GM18873 (cell line): ENCODE data around the gene GPR108.

ENCODE experiments used
- ATAC-seq: cut with Tn5 transposase; IDR thresholded peaks from one replicate; pipeline ENCODE4 v1.9.1; 2021; ENCODE audit warnings: mild to moderate bottlenecking, moderate library complexity, moderate number of reproducible peaks; ENCODE audit not compliant: unreplicated experiment, low FRiP score

Gene GPR108

GRCh38 chr19:6738787-6739389, 1.5 kb upstream of the GPR108 start:
- no peak for ATAC-seq

GRCh38 chr19:6737873-6738786, 750 bp upstream of the GPR108 start:
- peak; percentile 7 for ATAC-seq

- no peak for ATAC-seq
Measured at GRCh38 chr19:6736917-6737283, 480 bp downstream of the GPR108 start.

DNA sequence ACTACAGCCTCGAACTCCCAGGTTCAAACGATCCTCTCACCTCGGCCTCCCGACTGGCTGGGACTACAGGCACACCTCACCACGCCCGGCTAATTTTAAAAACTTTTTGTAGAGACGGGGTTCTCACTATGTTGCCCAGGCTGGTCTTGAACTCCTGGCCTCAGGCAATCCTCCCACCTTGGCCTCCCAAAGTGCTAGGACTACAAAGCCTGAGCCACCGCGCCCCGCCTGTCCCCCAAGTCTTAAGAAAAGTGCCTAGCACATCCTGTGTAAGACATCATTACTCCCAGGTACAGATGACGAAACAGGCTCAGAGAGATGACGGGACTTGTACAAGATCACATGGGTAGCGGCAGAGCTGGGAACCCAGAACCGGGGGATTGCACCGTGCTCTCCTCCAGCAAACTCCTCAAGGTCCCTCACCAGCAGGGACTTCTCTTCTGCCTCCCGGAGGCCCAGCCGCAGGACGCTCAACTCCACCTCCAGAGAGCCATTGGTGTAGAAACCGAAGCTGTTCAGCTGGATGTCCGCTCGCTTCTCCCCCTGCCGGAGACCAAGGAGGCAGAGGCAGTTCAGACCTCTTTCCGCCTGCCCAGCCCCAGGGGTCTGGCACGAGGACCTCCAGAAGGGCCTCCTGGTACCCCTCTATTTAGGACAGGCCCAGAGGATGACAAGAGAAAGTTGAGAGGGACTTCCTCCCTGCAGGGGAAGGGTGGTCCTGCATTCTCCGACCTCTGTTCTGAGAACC, 1.0 kb downstream of the GPR108 start:
- ATAC-seq, result no peak

- ATAC-seq, result no peak
Measured at GRCh38 chr19:6735181-6735911, 2.0 kb downstream of the GPR108 start.

- ATAC-seq, result no peak
Measured at GRCh38 chr19:6734096-6734696, 3.2 kb downstream of the GPR108 start.

DNA sequence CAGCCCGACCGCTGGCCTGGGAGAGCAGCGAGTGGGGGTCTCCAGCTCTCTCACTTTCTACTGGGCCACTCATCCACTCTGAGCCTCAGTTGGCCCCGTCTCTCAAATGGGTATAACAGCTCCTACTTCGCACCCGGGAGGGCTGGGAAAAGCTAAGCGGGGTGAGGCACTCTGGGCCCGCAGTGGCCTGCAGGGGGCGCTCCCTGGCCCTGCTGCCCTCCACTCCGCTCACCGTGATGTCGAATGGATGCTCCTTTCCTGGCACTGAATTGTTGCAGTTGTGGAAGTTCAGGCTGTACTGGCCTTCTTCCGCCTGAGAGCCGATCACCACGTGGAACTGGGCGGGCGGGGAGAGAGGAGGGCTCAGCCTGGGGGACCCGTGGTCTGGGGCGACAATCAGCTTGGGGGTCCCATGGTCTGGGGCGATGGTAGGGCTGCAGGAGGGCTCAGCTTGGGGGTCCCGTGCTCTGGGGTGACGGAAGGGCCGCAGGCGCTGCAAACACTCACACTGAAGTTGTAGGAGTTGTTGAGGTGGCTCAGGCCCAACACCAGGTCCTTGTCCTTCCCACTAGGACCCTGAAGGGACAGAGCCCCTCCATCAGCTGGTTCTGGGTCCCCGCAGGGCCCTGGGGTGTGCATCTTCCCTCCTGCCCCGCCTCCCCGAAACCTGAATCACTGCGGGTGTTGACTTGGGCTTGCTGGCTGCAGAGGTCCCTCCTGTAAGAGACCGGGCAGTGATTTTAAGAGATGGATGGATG, 3.9 kb downstream of the GPR108 start:
- ATAC-seq, result no peak

GRCh38 chr19:6732803-6733337, 4.5 kb downstream of the GPR108 start:
- ATAC-seq, result no peak

GRCh38 chr19:6731822-6732221, 5.6 kb downstream of the GPR108 start:
- no peak for ATAC-seq

- ATAC-seq, result no peak
Measured at GRCh38 chr19:6730941-6731670, 6.3 kb downstream of the GPR108 start.

GRCh38 chr19:6730153-6730804, 7.1 kb downstream of the GPR108 start:
- ATAC-seq, result no peak

DNA sequence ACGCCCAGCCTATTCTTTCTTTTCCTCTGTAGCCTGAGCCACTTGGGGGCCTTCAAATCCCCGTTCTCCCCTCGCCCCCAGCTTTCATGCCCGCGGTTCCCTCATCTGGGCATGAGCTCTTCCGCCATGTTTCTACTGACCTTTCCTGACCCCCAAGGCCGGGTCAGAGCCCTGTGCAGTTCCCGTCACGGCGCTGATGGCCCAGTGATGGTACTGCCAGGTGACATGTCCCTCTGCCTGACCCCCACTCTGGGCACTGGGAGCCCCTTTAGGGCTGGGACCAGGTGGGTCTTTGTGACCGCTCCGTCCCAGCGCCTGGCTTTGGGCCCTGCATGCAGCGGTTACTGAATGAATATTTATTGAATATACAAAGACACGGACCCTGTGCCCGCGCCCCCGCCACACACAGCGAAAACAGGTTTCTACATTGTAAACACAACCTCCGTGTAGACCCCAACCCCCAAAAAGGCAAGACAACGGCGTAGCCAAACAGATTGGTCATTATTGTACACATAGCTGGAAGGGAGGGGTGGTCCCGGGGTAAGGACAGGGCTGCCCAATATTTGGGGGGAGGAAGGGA, 7.7 kb downstream of the GPR108 start:
- ATAC-seq, result no peak

DNA sequence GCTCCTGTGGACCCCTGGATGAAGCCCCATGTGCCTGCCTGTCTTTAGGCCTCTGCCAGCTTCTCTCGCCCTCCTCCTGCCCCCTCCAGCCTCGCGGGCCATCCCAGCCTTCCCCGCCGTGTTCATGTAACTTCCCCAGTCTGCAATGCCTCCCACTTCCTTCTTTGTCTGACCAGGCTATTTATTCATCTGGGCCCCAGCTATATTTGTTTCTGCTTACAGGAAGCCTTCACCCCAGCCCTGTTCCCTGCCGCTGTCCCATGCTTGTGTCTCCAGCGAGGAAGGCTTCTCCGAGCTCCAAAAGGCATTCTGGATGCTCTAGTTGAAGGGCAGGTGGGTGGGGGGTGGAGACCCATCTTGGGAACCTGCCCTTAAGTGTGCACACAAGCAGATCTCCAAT, 9.0 kb downstream of the GPR108 start:
- ATAC-seq, result no peak

- no peak for ATAC-seq
Measured at GRCh38 chr19:6725513-6726231, 11.7 kb downstream of the GPR108 start.

GRCh38 chr19:6724631-6725492, 12.5 kb downstream of the GPR108 start:
- ATAC-seq, result no peak

- no peak for ATAC-seq
Measured at GRCh38 chr19:6723738-6724137, 13.6 kb downstream of the GPR108 start.
